Memory B cell (primary cell): ENCODE measurements around the gene CCZ1.
"Not testable (repeated sequence)": the region's sequence is repeated elsewhere in the genome, so short reads cannot be mapped to it uniquely, and the experiment has no call there.

Experiments used
- ATAC-seq: fragments of 150-1000 bp; cut with Tn5 transposase; 2 replicates; pipeline ENCODE4 v1.10.0; 2021; ENCODE audit warnings: low read depth, mild to moderate bottlenecking, moderate library complexity
- DNase-seq, 2 donors: peaks; one replicate each; pipeline ENCODE4 v3.0.0; 2022; ENCODE audit warnings: low spot score in 2 of 2
- H3K27ac Mint-ChIP-seq: one replicate; pipeline ENCODE4 v1.8.0; 2022; ENCODE audit warnings: mild to moderate bottlenecking, moderate library complexity, mixed read lengths
- H3K27me3 Mint-ChIP-seq: one replicate; pipeline ENCODE4 v1.8.0; 2022; ENCODE audit warnings: mixed read lengths
- H3K36me3 Mint-ChIP-seq: one replicate; pipeline ENCODE4 v1.8.0; 2022; ENCODE audit warnings: mild to moderate bottlenecking, mixed read lengths
- H3K4me1 Mint-ChIP-seq: one replicate; pipeline ENCODE4 v1.8.0; 2022; ENCODE audit warnings: mixed read lengths
- H3K4me3 Mint-ChIP-seq: one replicate; pipeline ENCODE4 v1.8.0; 2022; ENCODE audit warnings: mild to moderate bottlenecking, moderate library complexity, mixed read lengths
- H3K9me3 Mint-ChIP-seq: one replicate; pipeline ENCODE4 v1.8.0; 2022; ENCODE audit warnings: mixed read lengths

Gene CCZ1

DNA sequence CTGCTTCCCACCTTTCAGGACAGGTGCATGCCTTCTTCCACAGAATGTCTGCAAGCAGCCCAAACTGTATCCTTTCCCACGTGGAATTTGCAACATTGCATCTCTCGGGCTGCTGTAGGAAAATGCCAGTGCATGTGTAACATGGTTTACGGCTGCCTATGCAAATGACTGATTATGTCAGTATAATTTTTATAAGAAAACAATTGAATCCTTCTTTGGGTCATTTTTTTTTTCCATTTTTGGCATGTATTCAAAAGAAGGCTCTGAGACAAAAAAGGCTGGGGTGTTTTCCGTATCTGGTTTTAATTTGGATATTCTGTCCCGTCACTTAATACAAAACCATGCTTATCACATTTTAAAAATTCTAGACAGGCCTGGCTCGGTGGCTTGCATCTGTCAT is 18.4 kb upstream of the CCZ1 start:
- not testable (repeated sequence) for DNase-seq, H3K9me3 Mint-ChIP-seq, ATAC-seq, H3K36me3 Mint-ChIP-seq, H3K27ac Mint-ChIP-seq, H3K27me3 Mint-ChIP-seq, H3K4me1 Mint-ChIP-seq, H3K4me3 Mint-ChIP-seq

DNA sequence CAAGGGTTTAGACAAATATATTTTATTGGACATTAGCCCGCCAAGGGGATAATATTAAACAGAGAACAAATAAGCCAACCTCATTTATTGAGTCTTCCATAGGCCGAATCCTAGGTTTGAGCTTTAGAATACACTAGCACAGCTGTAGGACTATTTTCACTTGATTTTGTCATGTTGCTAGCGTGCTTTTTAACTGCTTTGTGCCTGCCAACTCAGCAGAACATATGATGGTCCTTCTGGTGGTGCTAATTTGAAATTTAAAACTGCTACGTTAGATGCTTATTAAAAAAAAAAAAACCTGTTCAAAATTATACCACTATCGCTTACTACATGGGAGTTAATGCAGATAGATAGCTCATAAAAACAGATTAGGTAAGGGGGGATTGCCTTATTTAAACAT is 14.1 kb upstream of the CCZ1 start:
- H3K9me3 Mint-ChIP-seq, H3K27me3 Mint-ChIP-seq, DNase-seq, H3K36me3 Mint-ChIP-seq, H3K4me3 Mint-ChIP-seq, H3K4me1 Mint-ChIP-seq, H3K27ac Mint-ChIP-seq, ATAC-seq: not testable (repeated sequence)

DNA sequence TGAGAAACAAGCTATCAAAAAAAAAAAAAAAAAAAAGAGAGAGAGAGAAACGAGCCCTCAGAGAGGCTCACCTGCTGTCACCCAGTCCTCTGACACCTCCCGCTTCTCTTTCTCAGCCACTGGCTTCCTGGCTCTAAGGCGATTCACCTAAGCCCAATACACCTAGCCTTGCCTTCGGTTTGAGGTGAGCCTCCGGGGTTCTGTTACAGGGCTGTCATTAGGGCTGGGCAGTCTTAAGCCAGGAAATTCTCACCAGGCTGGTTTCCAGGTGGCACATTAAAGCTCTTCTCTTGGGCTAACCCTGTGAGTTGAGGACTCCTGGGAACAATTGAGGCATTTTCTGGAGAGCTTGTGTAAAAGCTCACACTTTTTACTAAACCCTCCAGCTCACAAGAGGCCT is 10.5 kb upstream of the CCZ1 start:
- not testable (repeated sequence) for H3K4me3 Mint-ChIP-seq, H3K36me3 Mint-ChIP-seq, H3K4me1 Mint-ChIP-seq, H3K27ac Mint-ChIP-seq, DNase-seq, H3K9me3 Mint-ChIP-seq, H3K27me3 Mint-ChIP-seq, ATAC-seq

DNA sequence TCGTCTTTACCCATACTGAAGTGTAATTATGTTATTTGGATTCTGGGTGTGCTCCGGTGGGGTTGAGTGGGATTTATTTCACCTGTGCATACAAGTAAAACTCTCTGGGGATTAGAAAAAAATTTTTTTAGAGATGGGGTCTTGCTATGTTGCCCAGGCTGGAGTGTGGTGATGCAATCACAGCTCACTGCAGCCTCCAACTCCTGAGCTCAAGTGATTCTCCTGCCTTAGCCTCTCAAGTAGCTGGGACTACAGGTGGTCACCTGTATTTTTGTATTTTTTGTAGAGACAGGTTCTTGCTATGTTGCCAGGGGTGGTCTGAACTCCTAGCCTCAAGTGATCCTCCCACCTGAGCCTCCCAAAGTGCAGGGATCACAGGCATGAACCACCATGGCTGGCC is 8.3 kb upstream of the CCZ1 start:
- H3K9me3 Mint-ChIP-seq, DNase-seq, H3K36me3 Mint-ChIP-seq, ATAC-seq, H3K4me1 Mint-ChIP-seq, H3K27ac Mint-ChIP-seq, H3K4me3 Mint-ChIP-seq, H3K27me3 Mint-ChIP-seq: not testable (repeated sequence)

DNA sequence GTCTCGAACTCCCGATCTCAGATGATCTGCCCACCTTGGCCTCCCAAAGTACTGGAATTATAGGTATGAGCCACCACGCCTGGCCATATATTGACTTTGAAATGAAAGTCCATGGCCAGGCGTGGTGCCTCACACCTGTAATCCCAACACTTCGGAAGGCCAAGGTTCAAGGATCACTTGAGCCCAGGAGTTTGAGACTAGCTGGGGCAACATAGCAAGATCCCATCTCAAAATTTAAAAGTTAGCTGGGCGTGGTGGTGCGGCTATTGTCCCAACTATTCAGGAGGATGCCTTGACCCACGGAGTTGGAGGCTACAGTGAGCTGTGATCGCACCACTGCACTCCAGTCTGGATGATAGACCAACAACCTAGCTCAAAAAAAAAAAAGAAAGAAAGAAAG is 6.0 kb upstream of the CCZ1 start:
- DNase-seq, result no peak
- no peaks in the 10 kb centered on the region for H3K27me3 Mint-ChIP-seq
- no peaks in the 10 kb centered on the region for H3K4me1 Mint-ChIP-seq
- ATAC-seq, result no peak
- H3K36me3 Mint-ChIP-seq, result no peaks in the 10 kb centered on the region
- H3K9me3 Mint-ChIP-seq, result no peaks in the 10 kb centered on the region
- H3K27ac Mint-ChIP-seq, result no peak overlapping the region
- H3K4me3 Mint-ChIP-seq, result no peak overlapping the region

DNA sequence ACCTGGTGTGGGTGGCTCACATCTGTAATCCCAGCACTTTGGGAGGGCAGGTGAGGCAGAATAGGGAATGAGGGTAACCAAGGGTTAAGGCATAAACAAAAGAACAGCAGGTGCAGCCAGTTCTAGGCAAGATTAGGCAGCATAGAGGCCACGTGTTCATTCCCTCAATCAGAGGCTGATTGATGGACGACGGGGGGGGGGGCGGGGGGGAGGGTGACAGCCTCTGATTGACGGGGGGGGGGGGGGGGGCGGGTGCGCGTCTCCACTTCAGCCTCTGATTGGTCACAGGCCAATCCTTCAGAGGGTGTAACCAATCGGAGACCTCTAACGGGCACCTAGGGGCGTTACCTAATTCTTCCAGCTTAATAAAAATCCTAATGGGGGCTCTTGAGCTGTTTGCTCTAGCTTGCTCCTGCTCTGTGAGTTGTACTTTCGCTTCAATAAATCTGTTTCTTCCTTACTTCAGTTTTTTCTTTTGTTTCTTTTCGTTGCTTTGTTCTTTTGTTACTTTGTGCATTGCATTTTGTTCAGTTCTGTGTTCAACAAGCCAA is 1.1 kb upstream of the CCZ1 start:
- not testable (repeated sequence) for H3K36me3 Mint-ChIP-seq, DNase-seq, H3K27ac Mint-ChIP-seq

DNA sequence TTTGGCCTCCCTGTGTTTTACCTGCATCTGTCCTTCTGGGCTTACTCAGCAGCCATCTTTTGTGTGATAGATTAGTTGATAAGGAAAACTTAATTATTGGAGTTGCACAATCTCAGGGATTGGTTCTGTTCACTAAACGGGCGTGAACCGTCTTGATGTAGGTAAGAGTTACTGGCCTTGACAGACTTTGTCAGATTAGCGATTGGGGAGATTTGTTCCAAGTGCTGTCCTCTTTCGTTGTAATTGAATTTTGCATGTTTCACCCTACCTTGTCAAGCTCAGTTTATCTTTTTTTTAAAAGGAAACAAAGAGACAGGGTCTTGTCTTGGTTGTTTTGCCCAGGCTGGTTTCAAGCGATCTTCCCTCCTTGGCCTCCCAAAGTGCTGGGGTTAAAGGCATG is 4.5 kb downstream of the CCZ1 start:
- H3K4me1 Mint-ChIP-seq, H3K36me3 Mint-ChIP-seq, H3K27me3 Mint-ChIP-seq: not testable (repeated sequence)

More for the DNA sequence above, 1.1 kb upstream of the CCZ1 start:
- ATAC-seq, H3K27me3 Mint-ChIP-seq, H3K9me3 Mint-ChIP-seq, H3K4me1 Mint-ChIP-seq: not testable (repeated sequence)
- peak overlapping the region; percentile 61 for H3K4me3 Mint-ChIP-seq

DNA sequence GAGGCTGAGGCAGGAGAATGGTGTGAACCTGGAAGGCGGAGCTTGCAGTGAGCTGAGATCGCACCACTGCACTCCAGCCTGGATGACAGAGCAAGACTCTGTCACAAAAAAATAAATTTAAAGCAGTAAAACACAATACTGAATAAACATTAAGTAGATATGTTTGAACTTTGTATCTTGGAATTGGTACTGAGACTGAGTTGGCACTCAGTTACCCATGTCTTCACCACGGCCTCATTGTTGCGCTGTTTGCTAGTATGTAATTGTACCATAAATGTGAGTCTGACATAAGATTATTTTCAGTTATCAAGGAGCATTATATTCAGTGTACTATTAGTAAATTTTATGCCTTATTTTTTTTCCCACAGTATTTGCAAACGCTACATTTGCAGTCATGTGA is 6.2 kb downstream of the CCZ1 start:
- not testable (repeated sequence) for H3K4me1 Mint-ChIP-seq, H3K27me3 Mint-ChIP-seq, DNase-seq, H3K27ac Mint-ChIP-seq, H3K4me3 Mint-ChIP-seq, H3K9me3 Mint-ChIP-seq, H3K36me3 Mint-ChIP-seq, ATAC-seq

More for the DNA sequence above, 4.5 kb downstream of the CCZ1 start:
- not testable (repeated sequence) for ATAC-seq, H3K9me3 Mint-ChIP-seq, DNase-seq, H3K27ac Mint-ChIP-seq, H3K4me3 Mint-ChIP-seq

DNA sequence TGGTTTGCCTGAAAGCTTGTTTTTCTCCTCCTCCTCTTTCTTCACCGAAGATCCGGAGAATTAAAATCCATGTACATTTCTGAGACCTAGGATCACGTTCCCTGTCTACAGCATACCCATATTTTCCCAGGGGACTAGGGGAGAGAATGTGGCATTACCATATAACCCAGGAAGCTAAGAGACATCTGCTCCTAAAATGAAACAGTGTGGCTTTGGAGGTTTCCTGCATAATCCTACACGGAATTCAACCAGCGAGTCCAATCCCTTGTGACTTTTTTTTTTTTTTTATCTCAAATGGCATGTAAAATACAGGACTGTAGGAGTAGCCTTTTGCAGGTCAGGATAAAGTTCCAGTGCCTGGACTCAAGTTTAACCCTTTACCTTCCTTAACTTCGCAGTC is 10.3 kb downstream of the CCZ1 start:
- not testable (repeated sequence) for H3K36me3 Mint-ChIP-seq, H3K4me1 Mint-ChIP-seq, H3K9me3 Mint-ChIP-seq, DNase-seq, H3K4me3 Mint-ChIP-seq, H3K27me3 Mint-ChIP-seq, H3K27ac Mint-ChIP-seq, ATAC-seq

DNA sequence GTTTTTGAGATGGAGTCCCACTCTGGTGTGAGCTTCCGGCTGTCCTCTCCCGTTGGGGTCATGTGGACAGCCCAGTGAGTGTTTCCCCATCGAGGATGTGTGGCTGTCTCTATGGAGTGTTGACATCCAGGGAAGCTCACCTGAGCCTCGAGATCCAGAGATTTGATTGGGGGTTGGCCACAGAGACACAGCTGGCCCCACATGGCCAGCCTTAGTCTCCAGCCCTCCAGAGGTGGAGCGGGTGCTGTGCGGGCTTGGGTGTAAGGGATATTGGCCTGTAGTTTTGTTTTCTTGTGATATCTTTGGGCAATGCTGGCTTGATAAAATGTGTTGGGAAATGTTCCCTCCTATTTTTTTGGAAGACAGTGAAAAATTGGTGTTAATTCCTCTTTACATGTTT is 18.0 kb downstream of the CCZ1 start:
- H3K27ac Mint-ChIP-seq, H3K36me3 Mint-ChIP-seq, ATAC-seq, H3K9me3 Mint-ChIP-seq, H3K27me3 Mint-ChIP-seq, H3K4me3 Mint-ChIP-seq, H3K4me1 Mint-ChIP-seq, DNase-seq: not testable (repeated sequence)

DNA sequence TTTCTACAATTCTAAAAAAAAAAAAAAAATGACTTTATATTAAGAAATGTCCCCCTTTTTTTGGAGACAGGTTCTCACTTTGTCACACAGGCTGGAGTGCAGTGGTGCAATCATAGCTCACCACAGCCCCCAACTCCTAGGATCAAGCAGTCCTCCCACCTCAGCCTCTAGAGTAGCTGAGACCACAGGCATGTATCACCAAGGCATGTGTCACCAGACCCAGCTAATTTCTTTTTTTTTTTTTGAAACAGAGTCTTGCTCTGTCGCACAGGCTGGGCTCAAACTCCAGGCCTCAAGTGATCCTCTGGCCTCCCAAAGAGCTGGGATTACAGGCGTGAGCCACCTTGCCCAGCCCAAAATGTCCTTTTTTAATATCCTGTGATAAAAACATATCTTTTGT is 25.6 kb downstream of the CCZ1 start:
- H3K4me1 Mint-ChIP-seq, DNase-seq, H3K9me3 Mint-ChIP-seq, ATAC-seq, H3K27ac Mint-ChIP-seq, H3K36me3 Mint-ChIP-seq, H3K27me3 Mint-ChIP-seq, H3K4me3 Mint-ChIP-seq: not testable (repeated sequence)

DNA sequence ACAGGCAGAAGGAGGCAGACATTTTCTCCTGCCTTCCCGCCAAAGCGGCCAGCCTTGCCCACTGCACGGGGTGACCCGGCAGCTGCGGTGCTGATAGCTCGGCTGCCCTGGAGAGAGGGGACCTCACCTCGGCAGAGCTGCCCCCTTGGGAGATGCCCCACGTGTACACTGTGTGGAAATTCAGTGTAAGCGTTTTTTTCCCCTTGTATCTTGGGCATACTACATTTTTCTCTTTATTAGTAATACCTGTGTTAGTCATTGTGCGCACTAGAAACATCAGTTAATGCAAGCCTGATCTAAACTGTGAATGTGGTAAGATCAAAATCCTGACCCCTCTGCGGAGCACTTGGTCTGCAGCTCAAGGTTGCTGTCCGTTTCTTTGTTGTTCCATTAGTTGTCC is 26.1 kb downstream of the CCZ1 start:
- not testable (repeated sequence) for H3K27me3 Mint-ChIP-seq, H3K36me3 Mint-ChIP-seq, DNase-seq, H3K4me1 Mint-ChIP-seq, H3K4me3 Mint-ChIP-seq, ATAC-seq, H3K27ac Mint-ChIP-seq, H3K9me3 Mint-ChIP-seq

DNA sequence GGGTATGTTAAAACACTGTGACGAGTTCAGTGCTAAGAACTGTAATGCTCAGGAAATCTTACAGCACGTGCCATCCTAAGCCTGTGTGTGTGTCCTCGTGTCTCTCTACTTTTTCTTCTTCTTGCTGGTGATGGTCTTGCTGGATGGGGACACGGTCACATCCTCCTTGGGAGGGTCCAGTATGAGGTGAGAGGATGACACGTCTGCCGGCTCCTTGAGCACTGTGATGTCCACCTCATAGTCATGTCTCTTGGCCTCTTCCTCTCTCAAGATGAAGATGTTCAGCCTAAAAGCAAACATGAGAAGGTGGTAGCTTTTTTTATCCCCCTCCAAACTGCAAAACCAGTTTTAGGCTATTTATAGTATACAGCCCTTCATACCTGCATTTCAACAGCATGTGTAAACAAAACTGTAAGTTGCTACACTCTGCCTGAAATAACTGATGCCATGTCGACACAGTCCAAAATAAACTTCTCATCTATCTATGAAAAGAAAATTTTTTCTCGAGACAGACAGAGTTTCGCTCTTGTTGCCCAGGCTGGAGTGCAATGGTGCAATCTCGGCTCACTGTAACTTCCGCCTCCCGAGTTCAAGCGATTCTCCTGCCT is 27.8 kb downstream of the CCZ1 start:
- H3K27me3 Mint-ChIP-seq, DNase-seq, H3K36me3 Mint-ChIP-seq, H3K27ac Mint-ChIP-seq, H3K9me3 Mint-ChIP-seq, ATAC-seq, H3K4me3 Mint-ChIP-seq, H3K4me1 Mint-ChIP-seq: not testable (repeated sequence)

DNA sequence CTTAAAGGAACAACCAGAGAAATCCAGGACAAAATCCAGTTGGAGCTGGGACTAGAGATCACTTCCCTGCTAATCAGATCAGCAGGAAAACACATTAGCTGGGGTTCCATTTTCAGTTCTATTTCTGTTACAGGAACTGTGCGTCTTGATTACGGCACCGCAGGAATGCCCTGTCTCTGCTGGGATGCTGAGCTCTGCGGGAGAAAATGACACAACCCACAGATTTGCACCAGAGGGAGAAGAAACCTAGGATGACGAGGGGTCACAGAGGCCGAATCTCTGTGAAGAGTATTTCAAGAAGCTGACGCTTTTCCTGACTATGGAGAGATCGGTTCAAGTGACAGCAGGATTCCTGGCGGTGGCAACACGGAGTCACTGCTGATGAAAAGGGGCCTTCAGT is 31.8 kb downstream of the CCZ1 start:
- not testable (repeated sequence) for H3K4me3 Mint-ChIP-seq, ATAC-seq, H3K27ac Mint-ChIP-seq, H3K27me3 Mint-ChIP-seq, H3K36me3 Mint-ChIP-seq, H3K9me3 Mint-ChIP-seq, H3K4me1 Mint-ChIP-seq, DNase-seq

DNA sequence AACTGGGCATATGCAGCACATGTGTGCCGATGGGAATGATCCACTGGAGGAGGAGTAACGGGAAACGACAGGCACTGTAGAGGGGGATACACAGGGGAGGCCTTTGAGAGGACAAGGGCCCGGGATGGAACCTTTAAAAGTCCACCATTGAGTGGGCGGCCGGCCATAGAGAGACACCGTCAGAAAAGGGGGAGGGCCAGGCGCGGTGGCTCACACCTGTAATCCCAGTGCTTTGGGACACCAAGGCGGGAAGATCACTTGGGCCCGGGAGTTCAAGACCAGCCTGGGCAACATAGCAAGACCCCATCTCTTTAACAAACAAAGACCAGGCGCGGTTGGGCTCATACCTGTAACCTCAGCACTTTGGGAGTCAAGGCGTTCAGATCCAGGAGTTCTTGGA is 32.7 kb downstream of the CCZ1 start:
- H3K36me3 Mint-ChIP-seq, H3K9me3 Mint-ChIP-seq, H3K4me3 Mint-ChIP-seq, H3K27ac Mint-ChIP-seq, DNase-seq, H3K4me1 Mint-ChIP-seq, H3K27me3 Mint-ChIP-seq, ATAC-seq: not testable (repeated sequence)
